ENCODE measurements around the gene SLF2.
A peak's percentile ranks its signal among the peaks of the same experiment; 100 is the strongest.

Gene SLF2

GRCh38 chr10:100982916-100983830, 70.4 kb downstream of the SLF2 start:
- DNase-seq = peak; percentile 35

DNA sequence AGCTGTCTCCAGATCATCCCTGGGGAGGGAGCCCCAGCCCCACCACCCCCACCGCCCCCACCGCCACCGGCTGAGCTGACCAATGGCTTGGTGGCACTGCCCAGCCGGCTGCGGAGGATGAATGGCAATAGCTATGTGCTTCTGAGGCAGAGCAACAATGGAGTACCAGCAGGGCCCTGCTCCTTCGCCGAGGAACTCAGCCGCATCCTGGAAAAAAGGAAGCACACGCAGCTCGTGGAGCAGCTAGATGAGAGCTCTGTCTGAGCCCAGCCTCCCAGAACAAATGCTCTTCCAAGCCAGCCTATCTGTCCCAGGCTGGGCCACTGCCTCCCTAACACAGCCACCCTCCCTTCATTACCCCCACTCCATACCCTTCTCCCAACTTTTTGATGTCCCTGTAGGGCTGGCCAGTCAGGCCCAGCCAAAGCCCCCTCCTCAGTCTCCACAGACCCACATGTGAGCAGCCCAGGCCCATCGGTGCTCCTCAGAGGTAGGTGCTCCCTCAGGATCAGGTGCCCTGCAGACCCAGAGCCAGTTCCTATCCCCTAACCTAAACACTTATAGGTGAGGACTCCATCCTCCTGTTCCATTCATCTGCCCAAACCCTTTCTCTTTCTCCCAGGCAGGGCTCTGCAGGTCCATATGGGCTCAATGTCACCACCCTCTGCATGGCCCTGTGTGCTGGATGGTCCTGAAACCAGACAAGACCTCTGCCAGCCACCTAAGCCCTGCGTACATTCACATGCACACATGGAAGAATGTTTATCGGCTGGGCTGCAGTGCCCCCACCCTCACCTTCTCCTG, 71.3 kb downstream of the SLF2 start:
- DNase-seq = peak; percentile 43

DNA sequence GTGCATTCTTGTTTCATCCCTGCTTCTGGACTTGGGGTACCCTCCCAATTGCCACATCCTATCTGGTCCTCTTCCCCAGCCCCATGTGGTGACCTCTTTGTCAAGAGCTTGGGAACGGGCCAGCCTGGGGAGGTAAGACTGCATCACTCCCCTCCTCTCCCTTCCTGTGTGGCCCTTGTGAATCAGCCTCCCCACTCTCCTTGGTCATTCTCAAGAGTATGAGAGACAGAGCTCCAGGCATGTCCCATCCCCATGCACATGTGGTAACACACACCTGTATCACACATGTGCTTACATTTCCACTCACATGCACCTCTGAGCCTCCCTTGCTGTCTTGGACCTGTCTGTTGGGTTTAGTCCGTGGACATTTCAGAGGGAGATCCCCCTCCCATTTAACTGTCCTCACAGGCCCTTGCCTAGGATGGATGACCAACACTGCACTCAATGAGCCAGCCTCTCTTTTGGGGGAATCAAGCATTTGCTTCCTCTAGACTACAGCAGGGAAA, 72.0 kb downstream of the SLF2 start:
- DNase-seq = no peak

DNA sequence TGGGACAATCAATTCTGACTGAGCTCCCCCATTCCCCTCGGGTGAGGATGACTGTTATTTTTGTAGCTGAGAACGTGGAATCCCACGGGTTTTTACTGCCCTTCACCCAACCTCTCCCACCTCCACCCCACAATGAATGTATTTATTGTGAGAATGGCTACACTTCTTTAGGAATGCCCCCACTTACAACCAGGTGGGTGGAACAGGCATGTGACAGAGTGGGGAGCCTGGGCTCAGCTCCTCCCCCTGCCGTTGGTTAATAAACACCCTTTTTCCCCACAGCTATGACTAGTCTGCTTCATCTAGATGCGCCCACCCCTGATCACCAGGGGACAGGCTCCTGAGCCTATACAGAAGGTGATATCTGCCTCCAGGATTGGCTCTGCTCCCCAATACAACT, 72.6 kb downstream of the SLF2 start:
- DNase-seq = no peak

DNA sequence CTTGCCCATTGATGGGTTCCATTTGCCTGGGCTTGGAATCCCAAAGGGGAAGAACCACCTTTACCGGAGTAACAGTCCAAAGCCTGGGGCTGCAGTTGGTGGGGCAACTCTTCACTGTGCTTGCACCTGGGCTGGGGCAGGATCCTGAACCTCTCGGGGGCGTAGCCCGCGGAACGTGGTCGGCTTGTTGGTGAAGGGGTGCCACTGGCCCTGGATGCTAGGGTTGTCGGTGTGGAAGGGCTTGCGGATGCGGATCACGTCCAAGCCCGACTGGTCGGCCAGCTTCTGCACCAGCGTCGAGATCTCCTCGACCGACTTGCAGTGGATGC, 73.8 kb downstream of the SLF2 start:
- no peak for DNase-seq

GRCh38 chr10:100986952-100987684, 74.4 kb downstream of the SLF2 start, which contains the start of the genes MRPL43 and TWNK:
Gene MRPL43 (minus strand): TSS chr10:100987497. CDS start chr10:100987443, 54 bp downstream.
Gene TWNK (plus strand): TSS chr10:100987543. CDS start chr10:100988211, 668 bp downstream.
- peak; percentile 90 for DNase-seq

DNA sequence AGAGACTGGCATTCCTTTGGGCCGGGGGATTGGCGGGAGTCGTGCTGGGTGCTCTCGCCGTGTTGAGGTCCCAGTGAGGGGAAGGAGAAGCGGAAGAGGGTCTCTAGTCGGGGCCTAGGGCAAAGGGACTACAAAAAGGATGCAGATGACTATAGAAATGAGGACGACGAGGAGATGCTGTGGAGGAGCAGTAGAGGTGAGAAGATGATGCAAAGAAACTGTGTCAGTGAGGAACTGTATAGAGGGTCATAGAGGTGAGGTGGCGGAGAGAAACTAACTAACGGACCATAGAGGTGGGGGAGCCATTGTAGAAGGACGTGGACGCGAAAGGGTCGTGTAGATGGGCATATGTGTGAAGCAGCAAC, 74.9 kb downstream of the SLF2 start:
- DNase-seq = no peak

GRCh38 chr10:100988166-100988565, 75.4 kb downstream of the SLF2 start:
- DNase-seq = no peak

GRCh38 chr10:100989088-100989487, 76.3 kb downstream of the SLF2 start:
- no peak for DNase-seq

GRCh38 chr10:100993986-100994708, 81.4 kb downstream of the SLF2 start:
- DNase-seq = no peak

- peak; percentile 50 for DNase-seq
These were observed 82.4 kb downstream of the SLF2 start for GRCh38 chr10:100995181-100995580.

DNA sequence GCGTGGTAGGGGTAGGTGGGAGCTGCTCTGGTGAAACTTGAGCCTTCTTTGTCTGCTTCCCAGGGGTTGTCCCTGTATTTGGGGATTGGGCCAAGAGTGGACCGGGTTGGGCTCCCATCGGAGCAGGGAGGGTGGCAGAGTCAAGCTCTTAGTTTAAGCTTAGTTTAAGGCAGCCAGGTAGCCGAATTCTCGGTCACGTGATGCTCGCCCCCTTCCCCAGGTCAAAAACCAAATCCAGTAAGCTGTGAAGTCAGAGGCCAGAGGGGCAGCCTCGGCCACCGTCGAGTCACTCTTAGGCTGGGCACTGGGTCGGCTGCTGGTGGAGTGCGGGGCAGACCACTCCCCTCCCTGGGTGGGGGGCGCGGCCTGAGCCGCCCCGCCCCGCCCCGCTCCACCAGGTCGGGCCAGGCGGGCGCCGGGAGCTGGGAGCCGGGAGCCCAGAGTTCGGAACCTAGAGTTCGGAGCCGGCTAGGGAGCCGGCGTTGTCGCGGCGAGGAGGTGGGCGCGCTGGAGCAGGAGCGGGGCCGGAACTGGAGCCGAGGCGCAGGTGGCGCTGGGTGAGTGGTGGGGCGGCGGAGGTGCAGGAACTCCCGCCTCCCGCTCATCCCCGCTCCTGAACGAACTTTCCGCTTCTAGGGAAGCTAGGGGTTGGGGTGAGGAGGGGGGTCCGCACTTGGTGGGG, 84.1 kb downstream of the SLF2 start:
- peak; percentile 72 for DNase-seq

- peak; percentile 92 for DNase-seq
These were observed 84.8 kb downstream of the SLF2 start for GRCh38 chr10:100997360-100998182.

GRCh38 chr10:100998183-100998990, 85.6 kb downstream of the SLF2 start:
- peak; percentile 84 for DNase-seq

GRCh38 chr10:100998991-100999741, 86.4 kb downstream of the SLF2 start:
- DNase-seq = peak; percentile 92

DNA sequence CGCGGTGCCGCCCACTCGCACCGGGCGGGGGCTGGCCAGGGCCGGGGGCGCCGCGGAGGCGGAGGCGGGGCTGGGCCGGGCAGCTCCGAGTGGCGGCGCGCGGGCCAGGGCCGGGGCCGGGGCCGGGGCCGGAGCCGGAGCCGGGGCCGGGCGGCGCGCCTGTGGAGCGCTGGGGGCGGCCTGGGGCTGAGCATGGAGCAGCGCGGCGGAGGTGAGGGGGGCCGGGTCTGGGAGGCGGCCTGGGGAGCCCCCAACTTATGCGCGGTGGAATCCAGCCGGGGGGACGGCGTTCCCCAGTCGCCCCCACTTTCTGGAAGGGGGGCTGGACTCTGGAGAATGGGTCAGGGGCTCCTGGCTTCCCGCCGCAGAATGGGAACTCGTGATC, 87.0 kb downstream of the SLF2 start, which contains the start of gene LZTS2:
TSS of gene LZTS2 (plus strand) at position 67 of the 385 bp plus-strand sequence. CDS start 2,731 bp downstream, outside the sequence.
- DNase-seq = no peak

- no peak for DNase-seq
These were observed 87.6 kb downstream of the SLF2 start for GRCh38 chr10:101000127-101000914.

Data from activated CD8-positive, alpha-beta memory T cell treated with anti-CD3 and anti-CD28 coated beads, Interleukin-2, amount 50 U/mL, for 48 hours (primary cell).